ENCODE results near the gene ALG1.

DNA sequence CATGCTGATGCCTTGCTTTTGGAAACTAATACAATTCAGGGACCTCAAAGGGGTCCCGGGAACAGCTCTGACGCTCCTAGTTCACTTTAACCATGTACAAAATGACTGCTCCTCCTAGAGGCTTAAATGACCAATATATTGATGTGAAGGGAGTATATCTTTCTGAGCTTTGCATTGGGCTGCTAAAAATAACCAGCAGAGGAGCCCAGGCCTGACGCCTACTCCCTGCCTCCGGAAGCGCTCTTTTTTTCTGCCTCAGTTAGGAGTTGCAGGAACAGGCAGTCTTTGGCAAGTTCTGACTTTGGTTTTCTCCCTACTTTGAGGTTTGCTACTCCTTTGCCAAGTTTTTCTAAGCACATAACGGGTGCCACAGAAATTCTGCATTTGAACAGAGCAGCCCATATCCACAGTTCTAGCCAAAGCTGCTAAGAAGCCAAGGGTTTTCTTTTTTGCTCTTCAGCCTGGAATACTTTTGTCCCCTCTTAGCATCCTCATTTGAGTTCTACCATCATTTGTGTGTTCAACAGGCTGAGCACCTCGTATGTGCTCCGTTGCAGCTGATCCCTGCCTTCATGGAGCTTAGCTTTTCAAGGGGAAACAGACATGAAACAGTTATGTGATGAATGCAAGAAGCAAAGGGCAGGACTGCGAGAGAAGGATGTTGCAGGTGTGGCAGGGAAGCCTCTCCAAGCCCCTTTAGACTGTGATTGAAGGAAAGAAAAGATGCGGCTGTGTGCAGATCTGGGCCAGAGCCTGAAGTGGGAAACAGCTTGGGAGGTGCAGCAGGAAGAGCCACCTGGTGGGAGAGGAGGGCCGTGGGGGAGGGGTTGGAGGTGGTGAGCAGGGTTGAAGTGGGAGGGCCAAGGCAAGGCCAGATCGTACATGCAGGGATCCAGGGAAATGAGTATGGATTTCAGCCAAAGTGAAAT, 35.2 kb upstream of the ALG1 start:
- no peak for TF ChIP-seq POLR2AphosphoS5 (IDR thresholded peaks at IDR 0.05; ENCODE audit: borderline replicate concordance, low read depth, low read length)
- TF ChIP-seq EZH2 (IDR thresholded peaks at IDR 0.05) = no peak
- TF ChIP-seq FOXP2 (optimal IDR thresholded peaks at IDR 0.05; ENCODE audit: control extremely low read depth, extremely low read length, insufficient read depth) = no peak

All from SK-N-MC (cell line).